ENCODE results near the gene NR1D1. TPM values are rescaled to one million over a fixed set of nuclear protein-coding genes. Genes with fewer than 3 reads are reported as not detected.

NR1D1 gene
- total and polyA plus RNA-seq, 2 of the 13 experiments (the other 11 are each of a cell fraction or from before 2014, with no cell fraction given): 2.1 to 2.7 TPM

GRCh38 chr17:40139566-40140058 is 39.2 kb upstream of the NR1D1 start (continued):
- TF ChIP-seq MYNN (CRISPR knock-in tag; IDR thresholded peaks at IDR 0.05; ENCODE audit: low read depth): no peak; the same call in 1 of the 2 replicates
- no peak for TF ChIP-seq ZFAT (CRISPR knock-in tag; conservative IDR thresholded peaks at IDR 0.05)
- no peak for TF ChIP-seq ZNF704 (CRISPR knock-in tag; IDR thresholded peaks at IDR 0.05; ENCODE audit: borderline replicate concordance)
- TF ChIP-seq ZNF232 (CRISPR knock-in tag; IDR thresholded peaks at IDR 0.05; ENCODE audit: borderline replicate concordance): 0 out of 2 replicates have a peak, but pooled peaks have one; percentile 21
- no peak for TF ChIP-seq TBX2 (CRISPR knock-in tag; IDR thresholded peaks at IDR 0.05; ENCODE audit: borderline replicate concordance)
- TF ChIP-seq ONECUT2 (CRISPR knock-in tag; IDR thresholded peaks at IDR 0.05): no peak
- no peak for TF ChIP-seq ZNF30 (CRISPR knock-in tag; IDR thresholded peaks at IDR 0.05)
- no peak for TF ChIP-seq CSRNP1 (CRISPR knock-in tag; IDR thresholded peaks at IDR 0.05)
- no peak for TF ChIP-seq ZNF317 (CRISPR knock-in tag; IDR thresholded peaks at IDR 0.05)
- peak; percentile 4; the same call in 1 of the 2 replicates for TF ChIP-seq TSC22D2 (CRISPR knock-in tag; IDR thresholded peaks at IDR 0.05; ENCODE audit: borderline replicate concordance)
- no peak; the same call in 1 of the 2 replicates for TF ChIP-seq KAT7 (CRISPR knock-in tag; IDR thresholded peaks at IDR 0.05; ENCODE audit: borderline replicate concordance)
- TF ChIP-seq ATF5 (CRISPR knock-in tag; IDR thresholded peaks at IDR 0.05; ENCODE audit: low read depth): no peak
- TF ChIP-seq ZNF790 (CRISPR knock-in tag; IDR thresholded peaks at IDR 0.05; ENCODE audit: borderline replicate concordance): peak; percentile 16; the same call in 1 of the 2 replicates
- no peak; the same call in none of the 2 replicates for TF ChIP-seq ARID2 (CRISPR knock-in tag; IDR thresholded peaks at IDR 0.05; ENCODE audit: borderline replicate concordance)
- no peak for TF ChIP-seq SMC3 (IDR thresholded peaks at IDR 0.05; ENCODE audit: low read length)
- TF ChIP-seq ZNF230 (CRISPR knock-in tag; IDR thresholded peaks at IDR 0.05): peak; percentile 13; the same call in 1 of the 2 replicates
- TF ChIP-seq TRIM24 (CRISPR knock-in tag; IDR thresholded peaks at IDR 0.05): no peak
- no peak for TF ChIP-seq ZNF616 (CRISPR knock-in tag; IDR thresholded peaks at IDR 0.05; ENCODE audit: low read depth)
- TF ChIP-seq HOXA9 (CRISPR knock-in tag; IDR thresholded peaks at IDR 0.05; ENCODE audit: borderline replicate concordance): no peak
- peak; percentile 17; the same call in 1 of the 2 replicates for TF ChIP-seq ZNF446 (CRISPR knock-in tag; IDR thresholded peaks at IDR 0.05)
- no peak for TF ChIP-seq PHB2 (IDR thresholded peaks at IDR 0.05; ENCODE audit: partially characterized antibody)
- TF ChIP-seq ERF (CRISPR knock-in tag; IDR thresholded peaks at IDR 0.05): 0 out of 2 replicates have a peak, but pooled peaks have one; percentile 63
- no peak for TF ChIP-seq HDAC6 (IDR thresholded peaks at IDR 0.05; ENCODE audit: low read depth, low read length)
- no peak for TF ChIP-seq ZNF354B (CRISPR knock-in tag; IDR thresholded peaks at IDR 0.05)
- TF ChIP-seq ZNF709 (CRISPR knock-in tag; IDR thresholded peaks at IDR 0.05): no peak
